ENCODE results near the gene TMPRSS12.
"Not testable (repeated sequence)": the region's sequence is repeated elsewhere in the genome, so short reads cannot be mapped to it uniquely, and the experiment has no call there.

The TMPRSS12 gene

GRCh38 chr12:50859621-50860310 is 17.0 kb downstream of the TMPRSS12 start:
- no peak for DNase-seq

- no peak for DNase-seq
Observed at GRCh38 chr12:50862316-50862715, 19.6 kb downstream of the TMPRSS12 start.

GRCh38 chr12:50865266-50865665 is 22.5 kb downstream of the TMPRSS12 start:
- no peak for DNase-seq

- DNase-seq = not testable (repeated sequence)
Observed at GRCh38 chr12:50868881-50869280, 26.2 kb downstream of the TMPRSS12 start.

GRCh38 chr12:50882563-50882962 is 39.8 kb downstream of the TMPRSS12 start:
- DNase-seq = no peak

- DNase-seq = no peak
Observed at GRCh38 chr12:50887191-50887590, 44.5 kb downstream of the TMPRSS12 start.

- no peak for DNase-seq
Observed at GRCh38 chr12:50888666-50889065, 45.9 kb downstream of the TMPRSS12 start.

- DNase-seq = no peak
Observed at GRCh38 chr12:50894241-50894640, 51.5 kb downstream of the TMPRSS12 start.

- DNase-seq = no peak
Observed at GRCh38 chr12:50901685-50902113, 59.0 kb downstream of the TMPRSS12 start.

- DNase-seq = not testable (repeated sequence)
Observed at GRCh38 chr12:50908479-50908878, 65.8 kb downstream of the TMPRSS12 start.

- DNase-seq = not testable (repeated sequence)
Observed at GRCh38 chr12:50912361-50912760, 69.6 kb downstream of the TMPRSS12 start.

GRCh38 chr12:50913224-50913623 is 70.5 kb downstream of the TMPRSS12 start:
- DNase-seq = no peak

GRCh38 chr12:50914872-50915484 is 72.3 kb downstream of the TMPRSS12 start:
- DNase-seq = no peak

GRCh38 chr12:50916292-50916691 is 73.6 kb downstream of the TMPRSS12 start:
- DNase-seq = no peak

- DNase-seq = no peak
Observed at GRCh38 chr12:50918584-50919316, 76.0 kb downstream of the TMPRSS12 start.

- DNase-seq = no peak
Observed at GRCh38 chr12:50922820-50923219, 80.1 kb downstream of the TMPRSS12 start.

- DNase-seq = no peak
Observed at GRCh38 chr12:50923361-50924130, 80.8 kb downstream of the TMPRSS12 start.

- no peak for DNase-seq
Observed at GRCh38 chr12:50924131-50924438, 81.4 kb downstream of the TMPRSS12 start.

GRCh38 chr12:50924439-50925341 is 82.0 kb downstream of the TMPRSS12 start:
- DNase-seq = peak; percentile 42

- DNase-seq = no peak
Observed at GRCh38 chr12:50925342-50925651, 82.6 kb downstream of the TMPRSS12 start.

GRCh38 chr12:50925920-50926319 is 83.2 kb downstream of the TMPRSS12 start:
- no peak for DNase-seq

- no peak for DNase-seq
Observed at GRCh38 chr12:50926415-50926814, 83.7 kb downstream of the TMPRSS12 start.
